ENCODE measurements around the gene ATP11A.

- TF ChIP-seq REST (IDR thresholded peaks at IDR 0.05; ENCODE audit: low read depth): no peak
- TF ChIP-seq ZBTB33 (IDR thresholded peaks at IDR 0.05; ENCODE audit: extremely low read depth, insufficient replicate concordance, low read length): no peak
- TF ChIP-seq RAD21 (IDR thresholded peaks at IDR 0.05; ENCODE audit: low read depth): no peak
- TF ChIP-seq CTCF (IDR thresholded peaks at IDR 0.05 in 2 of 3, conservative IDR thresholded peaks at IDR 0.05 in 1 of 3; ENCODE audit: borderline replicate concordance in 1 of 3, insufficient read depth in 1 of 3, low read depth in 2 of 3, low read length in 2 of 3): no peak
- no peak for TF ChIP-seq EZH2phosphoT487 (IDR thresholded peaks at IDR 0.05; ENCODE audit: borderline replicate concordance)
- no peak for TF ChIP-seq POLR2AphosphoS5 (IDR thresholded peaks at IDR 0.05; ENCODE audit: low read depth, low read length)
These were observed 234.1 kb downstream of the ATP11A start for GRCh38 chr13:112923962-112924361.

All from HCT116 (cell line).